ENCODE results near the gene MACROD2.

MACROD2 gene

DNA sequence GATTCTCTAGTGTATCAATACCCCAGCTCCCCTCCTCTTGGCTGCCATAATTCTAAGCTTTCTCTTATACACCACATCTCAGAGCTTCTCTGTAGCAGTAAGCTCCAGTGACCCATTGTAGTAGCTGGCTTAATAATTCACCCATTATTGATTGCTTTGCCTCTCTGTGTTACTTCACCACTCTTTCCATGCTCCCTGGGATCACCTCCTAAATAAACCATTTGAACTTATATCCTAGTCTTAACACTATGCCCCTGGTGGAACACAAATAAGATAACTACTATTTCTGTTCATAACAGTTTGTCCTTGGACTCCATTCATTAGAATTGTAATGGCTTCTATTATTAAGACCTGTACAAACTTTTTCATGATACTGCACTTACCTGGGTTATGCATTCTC lies 1819.0 kb downstream of the MACROD2 start:
- DNase-seq: no peak

DNA sequence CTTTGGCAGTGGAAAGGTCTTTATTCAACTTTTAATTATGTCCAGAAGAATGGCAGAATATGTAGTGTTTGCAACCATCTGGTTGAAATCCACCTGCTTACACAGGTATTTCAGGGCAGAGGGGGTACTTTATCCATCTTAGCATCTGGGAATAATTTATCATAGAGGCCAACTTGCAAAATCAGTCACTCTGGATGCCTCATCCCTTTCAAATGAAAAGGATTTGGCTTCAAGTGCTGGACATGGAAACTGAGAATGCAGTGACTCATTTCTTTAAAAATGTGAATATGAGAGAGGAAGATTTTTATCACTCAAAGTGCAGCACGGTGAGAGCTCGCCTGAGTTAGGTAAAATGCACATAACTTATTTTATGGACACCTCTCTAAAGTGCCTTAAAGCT lies 1819.6 kb downstream of the MACROD2 start:
- DNase-seq: no peak

DNA sequence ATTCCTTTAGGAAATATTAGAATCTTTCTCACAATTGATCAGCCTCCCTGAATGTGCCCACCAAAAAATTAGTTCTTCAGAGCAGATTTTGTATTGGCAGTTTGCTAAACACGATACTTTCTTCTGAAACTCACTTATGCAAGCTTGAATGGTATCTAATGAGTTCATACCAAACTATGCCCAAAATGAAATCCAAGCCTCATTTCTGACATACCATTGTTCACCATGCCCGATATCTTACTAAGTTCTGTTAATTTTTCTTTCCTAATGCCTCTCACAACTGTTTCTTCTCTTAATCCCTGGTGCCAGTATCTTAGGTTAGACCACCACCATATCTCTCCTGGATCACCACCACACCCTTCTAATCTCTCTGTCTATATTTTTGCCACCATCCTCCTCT lies 1822.0 kb downstream of the MACROD2 start:
- DNase-seq: no peak

DNA sequence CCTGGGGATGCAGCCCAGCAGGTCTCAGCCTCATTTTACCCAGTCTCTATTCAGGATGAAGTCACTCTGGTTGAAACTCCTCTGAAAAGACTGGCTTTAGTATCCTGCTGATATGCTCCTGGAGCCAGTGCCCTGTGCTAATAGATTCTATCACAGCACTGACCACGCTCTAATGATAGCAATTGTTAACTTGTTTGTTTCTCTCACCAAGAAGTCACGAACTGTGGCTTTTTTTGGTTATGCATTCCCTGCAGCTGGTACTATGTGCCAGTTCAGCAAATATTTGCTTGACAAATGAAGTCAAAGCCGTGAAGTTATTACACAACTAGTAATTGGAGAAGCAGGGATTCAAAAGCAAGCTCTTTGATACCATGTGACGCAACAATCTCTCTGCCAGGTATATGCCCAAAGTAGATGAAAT lies 1823.3 kb downstream of the MACROD2 start:
- no peak for DNase-seq

DNA sequence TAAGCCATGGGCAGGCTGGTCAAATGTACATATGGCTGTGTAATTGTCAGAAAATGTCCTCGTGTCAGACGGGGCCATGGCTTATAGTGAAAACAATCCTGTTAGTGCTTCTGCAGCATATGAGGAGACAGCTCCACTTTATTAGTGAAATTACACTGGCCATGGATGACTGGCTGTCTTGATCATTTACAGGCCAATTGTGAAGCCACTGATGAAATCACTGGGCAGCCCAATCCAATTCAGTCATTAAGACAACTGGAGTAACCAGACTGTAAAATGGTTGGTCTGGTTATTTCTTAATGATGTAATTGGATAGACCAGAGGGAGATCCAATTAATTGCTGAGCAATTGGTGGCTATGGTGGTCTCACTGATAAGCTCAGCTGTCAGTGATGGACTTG lies 1828.4 kb downstream of the MACROD2 start:
- no peak for DNase-seq

DNA sequence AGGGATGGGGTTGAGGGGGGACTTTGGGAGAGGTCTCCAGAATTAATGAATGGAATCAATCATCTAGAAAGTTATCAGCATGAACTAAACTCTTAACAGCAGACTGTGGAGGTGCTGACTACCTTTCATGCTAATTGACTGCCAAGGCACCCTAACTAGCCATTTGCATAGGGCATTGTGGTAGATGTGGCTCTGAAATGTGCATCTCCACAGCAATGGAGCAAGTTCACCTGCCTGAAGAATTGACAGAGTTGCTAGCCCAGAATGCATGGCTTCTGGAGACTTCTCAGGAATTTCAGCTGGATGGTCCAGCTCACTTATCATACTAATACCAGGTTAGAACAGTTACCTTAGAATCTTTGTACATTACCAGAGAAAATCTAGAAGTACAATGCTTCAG lies 1832.3 kb downstream of the MACROD2 start:
- DNase-seq: no peak

DNA sequence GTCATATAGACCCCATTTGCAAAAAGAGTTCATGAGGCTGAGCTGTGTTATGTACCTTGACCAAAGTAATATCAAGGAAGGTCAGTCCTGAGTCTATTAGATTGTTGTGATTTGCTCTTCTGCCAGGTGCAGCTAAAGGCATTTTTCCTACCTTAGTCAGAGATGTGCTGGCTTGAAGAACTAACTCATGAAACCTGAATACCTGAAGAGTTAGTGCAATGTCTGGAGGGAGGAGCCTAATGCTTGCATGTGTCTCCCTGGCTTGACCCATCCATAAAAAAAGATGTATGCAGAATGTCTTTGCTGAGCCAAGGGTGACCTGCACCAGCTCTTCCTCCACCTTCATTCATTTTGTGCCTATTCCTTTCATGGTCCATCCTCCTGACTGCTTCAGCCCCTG lies 1835.9 kb downstream of the MACROD2 start:
- no peak for DNase-seq

DNA sequence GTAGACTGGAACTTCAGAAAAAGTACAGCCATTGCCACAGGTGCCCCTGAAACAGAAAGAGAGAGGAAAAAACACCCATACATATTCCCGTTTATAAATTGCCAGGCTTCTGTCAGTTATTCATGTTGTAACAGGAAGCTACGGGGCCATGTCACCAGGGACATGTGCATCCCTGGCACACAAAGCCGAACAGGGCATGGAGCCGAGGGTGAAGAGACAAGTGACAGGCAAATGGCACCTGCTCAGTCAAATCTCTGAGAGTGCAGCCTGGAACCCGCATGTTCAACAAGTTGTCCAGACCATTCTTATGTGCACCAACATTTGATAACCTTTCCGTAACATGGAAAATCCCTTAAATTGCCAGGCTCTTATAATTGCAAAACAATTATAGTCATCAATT lies 1837.2 kb downstream of the MACROD2 start:
- no peak for DNase-seq

DNA sequence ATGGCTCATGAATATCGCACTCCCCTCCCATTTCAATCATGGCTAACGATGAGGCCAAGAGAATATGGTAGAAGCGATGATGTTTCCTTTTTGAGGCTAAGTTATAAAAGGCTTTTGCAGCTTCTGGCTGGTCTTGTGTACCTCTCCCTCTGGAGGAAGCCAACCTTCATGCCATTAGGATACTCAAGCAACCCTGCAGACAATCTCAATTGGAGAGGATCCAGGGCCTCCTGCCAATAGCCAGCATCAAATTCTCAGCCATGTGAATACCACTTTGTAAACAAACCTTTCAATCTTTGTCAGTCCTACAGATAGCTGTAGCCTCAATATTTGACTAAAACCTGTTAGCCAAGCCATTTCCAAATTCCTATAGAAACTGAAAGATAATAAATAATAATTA lies 1839.5 kb downstream of the MACROD2 start:
- DNase-seq: no peak

DNA sequence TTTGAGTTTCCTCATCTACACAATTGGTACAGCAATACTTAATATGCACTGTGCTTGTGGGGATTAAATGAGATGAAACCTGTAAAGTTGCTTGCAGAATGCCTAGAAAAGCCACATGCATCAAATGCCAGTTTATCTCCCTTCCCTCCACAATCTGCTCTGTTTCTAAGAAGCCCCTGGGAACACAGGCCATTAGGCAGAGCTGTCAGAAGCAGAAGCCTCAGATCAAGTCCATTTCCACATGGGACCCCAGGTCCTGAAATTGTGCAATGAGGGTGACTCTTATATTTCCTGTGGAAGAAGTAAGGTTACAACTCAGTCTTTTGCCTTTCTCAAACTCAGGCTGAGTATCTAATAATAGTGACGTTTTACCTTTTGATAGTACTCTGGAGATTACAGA lies 1840.5 kb downstream of the MACROD2 start:
- no peak for DNase-seq

DNA sequence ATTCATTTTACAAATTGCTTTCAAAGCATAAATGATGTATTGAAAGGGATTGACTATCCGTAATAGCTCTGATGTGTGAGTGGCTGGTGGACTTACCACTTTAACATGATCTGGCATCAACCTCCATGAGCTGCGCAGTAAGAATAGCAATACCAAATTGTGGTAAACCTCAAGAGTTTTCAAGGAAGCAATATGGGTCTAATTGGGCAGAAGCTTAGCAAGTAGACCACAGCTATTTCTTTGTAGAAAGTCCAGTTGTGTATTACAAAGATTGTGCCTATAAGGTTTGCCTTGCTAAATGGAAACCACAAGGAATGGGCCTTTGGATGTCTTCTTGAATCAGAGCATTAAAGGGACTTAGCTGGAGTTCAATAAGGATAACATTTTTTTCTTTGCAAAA lies 1841.3 kb downstream of the MACROD2 start:
- DNase-seq: no peak

DNA sequence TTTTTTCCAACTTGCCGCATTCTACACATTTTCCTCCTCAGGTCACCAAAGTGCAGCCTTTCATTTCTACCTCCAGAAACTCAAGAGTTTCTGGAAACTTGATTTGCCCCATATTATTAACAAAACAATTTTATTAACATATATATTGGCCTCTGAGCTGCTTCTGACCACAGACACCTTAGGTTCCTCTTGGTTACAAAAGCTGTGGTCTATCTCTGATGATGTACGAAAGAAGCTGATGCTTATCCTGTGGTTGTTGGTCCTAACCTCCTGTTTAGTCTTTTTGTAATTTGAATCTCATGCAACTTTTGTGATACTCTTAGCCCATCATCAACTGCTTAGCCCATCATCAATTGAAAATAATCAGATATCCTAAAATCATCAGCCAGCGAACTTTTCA lies 1842.2 kb downstream of the MACROD2 start:
- no peak for DNase-seq

DNA sequence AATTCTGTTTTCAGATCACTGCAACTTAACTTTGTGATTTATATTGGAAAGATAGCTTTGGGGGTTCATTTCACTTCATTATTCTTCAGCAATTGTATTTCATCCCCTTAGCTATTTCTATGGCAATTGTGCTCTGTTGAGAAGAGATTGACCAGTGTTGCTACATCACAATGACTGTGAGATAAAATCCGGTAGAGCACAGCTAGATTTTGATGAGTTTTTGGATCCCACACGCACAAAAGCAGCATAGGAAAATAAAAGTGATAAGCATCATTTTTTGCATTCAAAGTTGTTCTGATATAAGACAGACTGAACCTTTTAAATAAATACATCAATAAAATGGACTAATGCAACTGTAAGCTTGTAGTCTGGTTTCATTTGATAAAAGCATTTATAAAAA lies 1843.2 kb downstream of the MACROD2 start:
- DNase-seq: no peak

DNA sequence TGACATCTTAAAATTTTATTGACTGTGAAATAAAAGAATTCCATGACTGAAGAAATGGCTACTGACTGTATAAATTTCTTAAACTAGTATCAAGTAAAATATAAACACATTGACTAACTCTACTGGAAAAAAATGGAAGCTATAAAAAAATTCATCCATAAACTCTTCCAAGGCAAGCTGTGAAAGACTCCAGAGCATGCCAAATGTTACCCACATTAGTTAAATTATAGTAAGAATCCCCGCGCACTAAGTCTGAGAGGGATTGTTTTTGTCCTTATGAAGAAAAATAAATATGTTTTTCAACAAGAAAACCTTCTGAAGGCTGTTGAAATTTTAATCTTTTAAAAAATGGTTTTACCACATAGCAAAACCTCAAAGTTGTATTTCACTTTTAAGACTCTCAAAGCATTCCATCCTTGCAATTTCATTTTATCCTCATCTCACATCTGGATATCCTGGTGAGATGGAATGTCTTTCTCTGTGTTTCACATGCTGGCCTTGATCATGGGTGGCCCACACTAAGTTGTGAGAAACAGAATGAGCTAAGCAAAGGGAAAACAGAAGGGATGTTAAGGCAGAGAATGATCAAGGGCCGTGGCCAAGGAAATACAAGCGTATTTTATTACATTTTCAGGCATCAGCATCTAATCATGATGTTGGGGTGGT lies 1845.5 kb downstream of the MACROD2 start:
- DNase-seq: no peak

DNA sequence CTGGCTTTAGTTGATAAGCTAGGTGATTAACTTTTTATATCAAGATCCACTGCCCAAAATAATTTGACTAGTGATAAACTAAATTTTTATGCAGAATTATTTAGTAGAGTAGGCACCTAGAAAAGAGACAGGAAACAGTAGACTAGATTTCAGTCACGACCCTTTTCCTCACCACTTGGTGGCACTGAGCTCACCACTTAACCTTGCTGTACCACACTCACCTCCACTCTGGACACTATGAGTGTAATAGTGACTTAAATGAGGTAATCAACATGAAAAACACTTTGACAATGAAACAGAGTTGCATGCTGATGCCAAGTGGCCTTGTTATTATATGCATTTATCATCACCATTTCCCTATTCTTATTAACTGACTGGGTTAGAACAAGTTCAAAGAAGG lies 1847.6 kb downstream of the MACROD2 start:
- DNase-seq: no peak

DNA sequence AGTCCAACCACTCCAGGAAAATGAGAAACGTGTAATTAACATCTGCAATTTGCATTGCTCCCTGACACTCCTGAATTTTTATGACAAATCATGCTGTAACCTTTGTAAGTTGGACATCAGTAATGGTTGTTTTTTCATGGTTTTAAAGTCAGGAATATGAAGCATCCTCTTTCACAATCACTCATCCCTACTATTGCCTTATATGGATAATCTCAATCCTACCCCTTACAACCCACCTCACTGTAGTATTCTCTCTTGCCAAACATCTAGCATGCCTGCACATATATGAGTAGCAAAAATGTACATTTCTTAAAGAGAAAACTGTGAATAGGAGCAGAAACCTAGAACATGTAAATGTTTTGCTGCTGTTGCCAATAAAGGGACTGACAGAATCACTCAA lies 1848.5 kb downstream of the MACROD2 start:
- no peak for DNase-seq

DNA sequence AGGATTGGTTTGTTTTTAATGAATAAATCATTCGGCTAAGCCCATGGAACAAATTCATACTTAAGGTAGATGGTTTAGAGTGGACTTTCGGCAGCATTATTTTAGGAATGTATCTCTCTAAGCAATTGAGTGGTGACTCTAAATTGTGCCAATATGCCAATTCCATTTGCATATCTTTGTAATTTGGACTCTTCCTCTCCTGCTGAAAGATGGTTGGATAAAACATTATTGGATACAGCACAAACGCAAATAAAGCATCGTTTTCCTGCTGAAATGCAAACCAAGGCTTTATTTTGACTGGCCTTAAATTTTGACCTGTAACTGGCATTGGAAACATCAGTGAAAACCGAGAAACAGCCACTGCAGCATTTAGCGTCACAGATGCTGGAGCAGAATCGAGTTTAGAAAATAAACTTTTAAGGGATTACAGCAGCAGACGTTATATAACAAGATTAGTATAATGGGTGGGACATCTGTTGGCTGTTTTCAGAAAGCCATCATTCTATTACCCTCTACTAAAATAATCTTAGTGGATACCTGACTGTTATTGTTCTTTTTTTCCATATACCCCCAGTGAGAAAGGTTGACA lies 1852.0 kb downstream of the MACROD2 start:
- no peak for DNase-seq

DNA sequence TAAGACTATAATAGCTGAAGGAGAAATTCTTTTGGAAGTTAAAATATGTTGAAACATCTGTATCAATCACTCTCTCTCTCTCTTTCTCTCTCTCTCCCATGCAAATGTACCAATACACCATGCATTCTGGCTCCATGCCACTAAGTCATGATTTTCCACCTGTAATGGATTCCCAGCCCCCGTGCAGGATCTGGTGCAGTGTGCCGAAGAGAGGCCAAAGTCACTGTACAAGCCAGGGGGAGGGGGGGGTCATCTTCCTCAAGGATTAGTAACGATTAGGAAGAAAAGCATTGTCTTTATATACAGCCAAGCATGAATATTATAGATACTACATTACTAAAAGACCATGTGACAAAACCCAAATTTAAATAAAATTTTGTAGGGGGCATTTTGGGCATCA lies 1852.8 kb downstream of the MACROD2 start:
- DNase-seq: no peak

DNA sequence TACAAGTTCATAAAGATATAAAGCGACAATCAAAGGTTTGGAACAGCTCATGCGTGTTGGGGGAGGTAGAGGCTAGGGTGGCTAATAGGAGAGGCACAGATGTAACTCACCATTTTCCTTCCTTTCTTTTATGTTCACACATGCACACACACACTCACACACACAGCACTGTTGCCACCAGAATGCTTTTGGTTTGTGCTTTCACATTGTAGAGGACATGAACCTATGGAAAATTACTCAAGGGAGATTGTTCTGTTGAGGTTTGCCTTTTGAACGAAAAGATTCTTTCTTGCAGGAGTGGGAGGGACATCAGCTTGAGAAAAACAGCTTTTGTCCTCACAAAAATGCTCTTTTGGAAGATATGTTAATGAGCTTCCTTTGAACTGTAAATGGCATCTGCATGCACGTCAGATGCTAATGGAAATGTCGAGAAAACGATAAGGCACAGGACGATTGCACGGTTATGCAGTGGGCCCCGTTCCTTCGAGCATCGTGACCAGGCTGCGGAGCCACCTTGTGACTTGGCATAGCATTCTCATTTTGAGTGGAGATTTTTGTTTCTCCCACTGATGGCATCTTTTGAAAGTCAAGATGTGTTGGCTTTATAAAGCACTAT lies 1853.8 kb downstream of the MACROD2 start:
- DNase-seq: no peak

DNA sequence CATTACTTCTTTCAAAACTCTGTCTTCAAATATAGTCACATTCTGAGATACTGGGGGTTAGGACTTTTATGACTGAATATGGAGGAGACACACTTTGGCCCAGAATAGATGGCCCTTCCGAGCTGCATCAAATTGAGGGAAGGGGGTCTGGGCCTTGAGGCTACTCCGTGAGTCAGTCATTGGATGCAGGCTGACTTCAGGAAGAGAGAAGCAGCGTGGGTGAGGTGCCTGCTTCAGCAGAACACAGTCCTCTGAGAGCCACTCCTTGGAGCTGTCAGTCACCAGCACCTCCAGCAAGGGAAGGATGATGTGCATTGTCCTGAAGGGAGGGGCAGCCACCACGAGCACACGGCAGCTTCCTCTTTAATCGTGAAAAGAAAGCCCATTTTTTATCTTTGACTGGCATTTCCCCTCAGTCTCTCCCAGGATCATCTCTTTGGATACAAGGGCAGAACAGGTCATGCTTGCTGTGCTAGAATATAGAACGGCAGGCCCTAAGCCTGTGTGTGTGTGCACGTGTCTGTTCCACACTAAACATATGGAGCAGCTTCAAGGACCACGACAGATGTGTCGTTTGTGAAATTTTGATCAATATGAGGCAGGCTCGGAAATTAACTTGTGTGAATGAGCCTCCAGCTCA lies 1856.4 kb downstream of the MACROD2 start:
- no peak for DNase-seq

DNA sequence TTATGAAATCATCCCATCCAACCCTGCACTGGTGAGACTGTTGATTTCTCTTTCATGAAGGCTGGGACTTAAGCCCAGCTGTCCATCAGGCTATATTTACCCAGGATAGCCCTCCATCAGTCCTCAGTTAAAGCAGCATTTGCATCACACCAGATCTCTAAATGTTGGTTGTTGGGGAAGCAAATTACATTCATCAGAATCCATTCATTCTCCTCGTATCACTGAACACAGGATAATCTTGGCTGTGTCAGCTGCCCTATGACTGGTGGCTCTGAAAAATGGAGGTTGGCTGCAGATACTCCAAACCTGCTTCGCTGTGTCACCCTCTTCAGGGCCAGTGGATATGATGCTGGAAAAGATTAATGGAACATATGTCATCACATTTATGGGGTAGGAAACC lies 1859.6 kb downstream of the MACROD2 start:
- DNase-seq: no peak

DNA sequence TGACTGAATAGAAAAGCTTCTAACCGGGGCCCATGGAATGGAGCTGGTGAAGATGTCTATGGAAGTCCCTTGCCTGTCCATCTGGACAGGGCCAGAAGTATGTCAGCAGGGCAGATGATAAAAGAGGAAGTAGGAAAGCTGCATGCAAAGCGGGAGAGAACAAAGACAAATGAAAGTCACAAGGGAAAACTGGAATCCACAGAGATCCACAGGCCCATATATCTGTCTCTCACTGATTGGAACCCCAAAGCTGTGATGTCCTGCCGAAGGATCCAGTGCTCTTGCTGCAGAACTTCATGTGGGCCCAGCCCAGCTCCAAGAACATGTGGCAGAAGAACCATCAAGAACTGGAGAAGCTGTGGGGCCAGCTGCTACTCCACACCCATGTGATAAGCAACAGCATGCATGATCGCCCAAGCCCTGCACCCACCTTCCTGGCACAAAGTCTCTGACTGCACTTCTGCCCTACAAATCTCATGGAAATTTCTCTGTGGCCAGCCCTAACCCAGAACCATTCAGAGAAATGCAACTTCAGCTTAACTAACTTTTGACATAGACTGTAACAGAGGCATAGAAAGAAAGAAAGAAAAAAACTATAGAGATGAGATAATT lies 1862.0 kb downstream of the MACROD2 start:
- DNase-seq: no peak

DNA sequence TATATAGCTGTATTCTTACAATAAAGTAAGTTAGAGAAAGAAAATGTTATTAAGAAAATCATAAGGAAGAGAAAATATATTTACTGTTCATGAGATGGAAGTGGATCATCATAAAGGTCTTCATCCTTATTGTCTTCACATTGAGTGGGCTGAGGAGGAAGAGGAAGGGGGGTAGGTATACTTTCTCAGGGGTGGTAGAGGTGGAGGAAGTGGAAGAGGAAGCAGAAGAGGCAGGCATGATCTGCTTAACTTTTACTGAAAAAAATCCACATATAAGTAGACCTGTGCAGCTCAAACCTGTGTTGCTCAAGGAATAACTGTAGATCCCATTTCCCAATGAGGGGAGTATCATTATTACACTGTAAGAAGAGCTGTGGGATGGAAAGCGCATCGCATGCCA lies 1863.7 kb downstream of the MACROD2 start:
- DNase-seq: no peak

DNA sequence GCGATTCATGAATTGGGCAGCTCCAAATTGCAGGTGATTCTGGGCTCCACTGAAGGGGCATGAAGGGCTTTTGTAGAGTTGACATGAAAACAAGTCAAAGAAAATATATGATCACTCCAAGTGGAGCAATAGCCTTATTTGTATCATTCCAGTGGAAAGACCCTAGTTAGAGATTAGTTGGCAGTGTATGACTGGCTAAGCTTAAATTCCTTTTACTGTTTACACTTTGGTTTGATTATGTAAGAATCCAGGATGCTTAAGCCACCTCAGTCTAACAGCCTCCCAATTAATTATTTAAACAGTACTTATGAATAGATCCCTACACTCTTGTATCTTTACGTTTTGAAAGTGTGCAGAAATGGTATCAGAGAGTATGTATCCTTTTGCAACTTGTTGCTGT lies 1865.5 kb downstream of the MACROD2 start:
- no peak for DNase-seq
